Activated CD8-positive, alpha-beta memory T cell treated with anti-CD3 and anti-CD28 coated beads, Interleukin-2, amount 50 U/mL, for 24 hours (primary cell): Measurements from ENCODE around the gene FRAT1.
A peak's percentile ranks its signal among the peaks of the same experiment; 100 is the strongest.
"Not testable (repeated sequence)": the region's sequence is repeated elsewhere in the genome, so short reads cannot be mapped to it uniquely, and the experiment has no call there.

Experiments
- DNase-seq: peaks from one replicate; pipeline ENCODE4 v3.0.0-alpha.2; 2020; ENCODE audit errors: extremely low read depth

FRAT1 gene

GRCh38 chr10:97334370-97335175 is 15.5 kb downstream of the FRAT1 start, which contains the start of gene FRAT2:
TSS of gene FRAT2 (minus strand) at chr10:97334729. CDS start at chr10:97334572, 157 bp downstream.
- peak; percentile 63 for DNase-seq

GRCh38 chr10:97335188-97335619 is 16.1 kb downstream of the FRAT1 start:
- DNase-seq = no peak

GRCh38 chr10:97336006-97336405 is 16.9 kb downstream of the FRAT1 start:
- DNase-seq = no peak

DNA sequence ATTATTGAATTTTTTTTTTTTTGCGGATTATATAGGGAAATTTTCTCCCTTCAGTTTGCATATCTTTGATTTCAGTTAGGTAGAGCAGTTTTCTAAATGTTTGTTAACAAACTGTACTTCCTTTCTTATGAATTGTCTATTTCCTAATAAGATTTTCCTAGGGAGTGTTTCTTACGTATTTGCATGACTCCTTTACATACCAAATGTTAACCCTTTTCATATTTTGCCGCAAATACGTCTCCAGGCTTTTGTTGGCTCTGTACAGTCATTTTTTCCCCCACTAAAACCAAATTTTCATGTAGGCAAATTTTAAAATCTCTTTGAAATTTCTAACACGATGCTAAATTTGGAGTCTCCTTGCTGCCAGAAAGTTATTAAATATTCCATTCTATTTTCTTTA is 17.4 kb downstream of the FRAT1 start:
- no peak for DNase-seq

GRCh38 chr10:97336942-97337831 is 18.1 kb downstream of the FRAT1 start:
- DNase-seq = no peak

GRCh38 chr10:97338041-97338440 is 19.0 kb downstream of the FRAT1 start:
- DNase-seq = no peak

DNA sequence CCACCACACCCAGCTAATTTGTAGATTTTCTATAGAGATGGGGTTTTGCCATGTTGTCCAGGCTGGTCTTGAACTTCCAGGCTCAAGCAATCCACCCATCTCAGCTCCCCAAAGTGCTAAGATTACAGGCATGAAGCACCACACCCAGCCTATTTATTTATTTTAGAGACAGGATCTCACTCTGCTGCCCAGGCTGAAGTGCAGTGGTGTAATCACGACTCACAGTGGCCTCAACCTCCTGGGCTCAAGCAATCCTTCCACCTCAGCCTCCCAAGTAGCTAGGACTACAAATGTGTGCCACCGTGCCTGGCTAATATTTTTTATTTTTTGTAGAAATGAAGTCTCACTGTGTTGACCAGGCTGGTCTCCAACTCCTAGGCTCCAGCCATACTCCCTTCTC is 22.3 kb downstream of the FRAT1 start:
- DNase-seq = no peak

DNA sequence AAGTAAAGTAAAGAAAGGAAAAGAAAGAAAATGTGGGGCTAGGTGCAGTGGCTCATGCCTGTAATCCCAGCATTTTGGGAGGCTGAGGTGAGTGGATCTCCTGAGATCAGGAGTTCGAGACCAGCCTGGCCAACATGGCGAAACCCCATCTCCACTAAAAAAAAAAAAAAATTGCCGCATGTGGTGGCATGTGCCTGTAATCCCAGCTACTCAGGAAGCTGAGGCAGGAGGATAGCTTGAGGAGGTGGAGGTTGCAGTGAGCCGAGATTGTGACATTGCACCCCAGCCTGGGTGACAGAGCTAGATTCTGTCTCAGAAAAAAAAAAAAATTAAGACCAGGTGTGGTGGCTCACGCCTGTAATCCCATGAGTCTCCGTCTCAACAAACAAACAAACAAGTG is 24.6 kb downstream of the FRAT1 start:
- not testable (repeated sequence) for DNase-seq

DNA sequence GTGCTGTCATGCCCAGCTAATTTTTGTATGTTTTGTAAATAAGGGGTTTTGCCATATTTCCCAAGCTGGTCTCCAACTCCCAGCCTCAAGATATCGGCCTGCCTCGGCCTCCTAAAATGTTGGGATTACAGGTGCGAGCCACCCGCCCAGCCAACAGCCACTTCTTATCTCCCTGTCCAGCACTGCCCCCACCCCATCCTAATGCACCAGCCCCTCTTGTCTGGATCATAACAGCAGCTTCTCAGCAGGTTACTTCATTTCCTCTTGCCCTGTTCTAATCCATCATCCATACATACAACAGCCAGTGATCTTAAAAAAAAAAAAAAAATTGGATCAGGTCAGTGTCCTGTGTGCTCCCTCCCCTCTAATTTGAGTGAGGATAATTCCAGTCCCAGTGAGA is 28.2 kb downstream of the FRAT1 start:
- DNase-seq = no peak

DNA sequence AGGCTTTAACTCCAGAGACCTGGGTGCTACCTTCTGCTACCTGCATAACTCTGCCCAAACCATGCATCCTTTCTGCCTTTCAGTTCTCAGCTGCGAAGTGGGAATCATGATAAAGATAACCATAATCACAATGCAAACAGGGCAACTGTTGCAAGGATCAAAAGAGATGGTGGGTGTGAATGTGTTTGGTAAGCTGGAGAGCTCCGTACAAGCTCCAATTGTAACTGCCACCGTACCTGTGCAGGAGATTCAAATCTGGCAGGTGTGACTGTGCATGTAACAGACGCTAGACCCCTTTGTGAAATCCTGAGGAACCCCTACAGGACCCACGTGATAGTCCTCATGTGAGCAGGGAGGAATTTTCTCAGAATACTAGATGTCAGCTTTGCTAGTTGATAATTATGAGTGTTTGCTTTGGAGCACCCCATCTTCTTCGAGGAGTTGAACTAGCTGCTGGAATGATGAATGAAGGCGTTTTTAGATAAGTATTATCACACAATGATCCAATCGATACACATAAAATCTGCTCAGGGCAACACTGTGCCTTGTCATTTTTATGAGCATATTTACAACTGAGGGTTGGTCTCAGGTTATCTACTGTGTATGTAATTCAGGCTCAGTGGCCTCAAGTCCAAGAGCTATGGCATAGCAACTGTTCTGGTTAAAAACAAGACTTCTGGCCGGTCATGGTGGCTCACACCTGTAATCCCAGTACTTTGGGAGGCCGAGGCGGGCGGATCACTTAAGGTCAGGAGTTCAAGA is 30.9 kb downstream of the FRAT1 start:
- DNase-seq = no peak

DNA sequence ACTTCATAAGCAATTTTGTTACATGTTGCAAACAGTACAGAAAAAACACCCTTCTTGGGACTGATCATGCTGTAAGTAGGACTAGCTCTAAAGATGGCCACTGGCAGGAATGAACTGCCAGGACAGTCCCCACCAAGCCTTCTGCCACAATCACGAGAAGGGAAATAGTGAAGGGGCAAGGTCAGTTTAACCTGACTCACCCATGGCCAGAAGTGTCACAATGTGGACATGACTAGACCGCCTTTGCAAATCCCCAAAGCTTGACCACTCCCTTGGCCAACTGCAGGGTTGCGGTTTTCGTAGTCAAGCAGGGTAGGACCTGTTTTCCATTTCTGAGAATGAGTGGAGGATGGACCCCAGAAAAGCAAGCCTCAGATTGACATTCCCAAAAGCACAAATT is 34.9 kb downstream of the FRAT1 start:
- no peak for DNase-seq

- no peak for DNase-seq
Measured at GRCh38 chr10:97355571-97355975, 36.5 kb downstream of the FRAT1 start.

DNA sequence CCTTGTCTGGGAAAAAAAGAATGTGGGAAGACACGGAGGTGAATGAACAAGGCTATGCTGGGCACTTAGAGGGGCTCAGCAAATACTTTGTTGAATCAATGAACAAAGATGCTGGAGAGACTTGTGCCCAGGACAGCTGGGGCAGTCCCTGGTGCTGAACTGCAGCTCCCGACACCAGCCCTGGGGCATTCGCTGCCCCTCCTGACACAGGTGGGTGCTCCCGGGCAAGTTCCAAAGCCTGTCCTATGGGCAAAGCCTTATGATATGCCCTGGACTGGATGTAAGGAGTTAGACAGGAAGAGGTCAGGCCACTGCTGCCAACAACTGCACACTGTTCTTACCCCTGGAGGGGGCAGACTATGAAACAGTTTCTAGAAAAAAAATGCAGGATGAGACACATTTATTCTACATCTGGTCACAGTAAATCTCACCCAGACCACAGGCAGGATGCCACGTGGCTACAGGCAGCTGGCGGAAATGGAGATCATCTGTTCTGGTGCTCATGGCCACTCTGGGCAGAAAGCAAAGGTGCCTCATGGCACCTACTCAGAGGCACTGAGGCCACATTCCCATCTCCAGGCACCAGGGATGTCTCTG is 37.3 kb downstream of the FRAT1 start:
- DNase-seq = no peak

- no peak for DNase-seq
Measured at GRCh38 chr10:97356918-97357317, 37.8 kb downstream of the FRAT1 start.

DNA sequence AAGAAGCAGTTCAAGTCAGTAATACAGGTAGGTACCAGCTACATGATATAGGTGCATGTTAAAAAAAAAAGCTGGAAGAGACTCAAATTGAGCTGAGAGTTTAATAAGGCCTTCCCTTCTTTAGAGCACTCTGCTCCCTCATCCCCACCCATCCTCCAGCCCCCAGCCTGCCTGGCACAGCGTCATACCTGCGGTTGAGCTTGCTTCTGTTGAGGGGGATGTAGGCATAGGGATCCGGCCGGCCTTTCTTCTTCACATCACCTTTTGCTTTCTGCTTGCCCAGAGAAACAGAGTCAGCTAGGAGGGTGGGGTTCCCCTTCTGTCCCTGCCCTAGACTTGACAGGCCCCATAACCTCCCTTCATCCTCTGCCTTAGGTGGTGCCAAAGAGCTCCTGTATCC is 39.3 kb downstream of the FRAT1 start:
- DNase-seq = no peak

- DNase-seq = no peak
Measured at GRCh38 chr10:97358781-97359180, 39.7 kb downstream of the FRAT1 start.

GRCh38 chr10:97360705-97361536 is 41.9 kb downstream of the FRAT1 start:
- no peak for DNase-seq

- DNase-seq = no peak
Measured at GRCh38 chr10:97361537-97361901, 42.4 kb downstream of the FRAT1 start.

DNA sequence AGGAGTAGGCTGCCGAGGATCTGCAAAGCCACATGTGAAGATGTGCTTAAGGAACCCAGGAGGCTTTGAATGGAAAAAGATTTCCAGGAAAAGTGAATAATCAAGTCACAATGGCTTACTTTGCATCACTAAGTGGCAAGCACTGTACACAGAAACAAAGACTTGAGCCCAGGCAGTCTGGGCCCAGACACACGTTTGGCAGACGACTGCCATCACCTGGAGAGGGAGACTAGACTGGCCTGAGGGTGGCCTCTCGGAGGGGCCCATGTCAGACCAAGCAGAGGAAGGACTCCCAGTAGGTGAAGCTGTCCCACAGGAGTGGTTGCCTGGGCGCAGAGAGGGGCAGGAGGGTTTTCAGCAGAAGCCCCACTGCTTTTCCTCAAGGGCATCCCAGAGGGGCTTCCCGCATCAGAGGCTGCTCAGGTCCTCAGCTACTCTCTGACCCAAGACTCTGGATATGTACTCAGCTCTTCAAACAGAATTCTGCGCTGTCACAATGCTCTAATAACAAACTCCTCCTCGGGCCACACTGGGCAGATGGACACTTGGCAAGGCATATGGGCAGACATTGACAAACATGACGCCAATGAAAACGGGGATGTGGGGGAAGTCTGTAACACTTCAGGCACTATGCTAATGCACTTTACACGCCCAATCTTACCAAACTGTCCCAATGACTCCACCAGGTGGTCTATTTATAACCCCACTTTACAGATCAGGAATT is 43.4 kb downstream of the FRAT1 start:
- no peak for DNase-seq

- no peak for DNase-seq
Measured at GRCh38 chr10:97363071-97363470, 44.0 kb downstream of the FRAT1 start.
